GM21390 (cell line): ENCODE results near the gene HDAC3.
"Not testable (repeated sequence)": the region's sequence is repeated elsewhere in the genome, so short reads cannot be mapped to it uniquely, and the experiment has no call there.

ENCODE experiments used
- ATAC-seq: cut with Tn5 transposase; IDR thresholded peaks from one replicate; pipeline ENCODE4 v1.9.1; 2021; ENCODE audit not compliant: unreplicated experiment

HDAC3 gene

GRCh38 chr5:141636106-141636412 lies 590 bp downstream of the HDAC3 start:
- ATAC-seq: no peak

GRCh38 chr5:141635646-141636045 lies 1.0 kb downstream of the HDAC3 start:
- no peak for ATAC-seq

- no peak for ATAC-seq
Measured at GRCh38 chr5:141634720-141635119, 1.9 kb downstream of the HDAC3 start.

- ATAC-seq: peak; percentile 71
Measured at GRCh38 chr5:141633871-141634561, 2.6 kb downstream of the HDAC3 start.

- ATAC-seq: no peak
Measured at GRCh38 chr5:141632650-141633049, 4.0 kb downstream of the HDAC3 start.

- no peak for ATAC-seq
Measured at GRCh38 chr5:141630570-141631140, 6.0 kb downstream of the HDAC3 start.

- no peak for ATAC-seq
Measured at GRCh38 chr5:141628175-141628788, 8.4 kb downstream of the HDAC3 start.

GRCh38 chr5:141623611-141624010 lies 13.0 kb downstream of the HDAC3 start:
- no peak for ATAC-seq

- peak; percentile 42 for ATAC-seq
Measured at GRCh38 chr5:141623186-141623585, 13.5 kb downstream of the HDAC3 start.

GRCh38 chr5:141618804-141619554 lies 17.7 kb downstream of the HDAC3 start, which contains the start of gene DIAPH1:
Gene DIAPH1 (minus strand): TSS chr5:141619000. CDS start chr5:141618914, 86 bp downstream.
- ATAC-seq: peak; percentile 83

GRCh38 chr5:141618030-141618803 lies 18.4 kb downstream of the HDAC3 start:
- ATAC-seq: peak; percentile 28

GRCh38 chr5:141617682-141618029 lies 19.0 kb downstream of the HDAC3 start:
- ATAC-seq: no peak

- ATAC-seq: no peak
Measured at GRCh38 chr5:141617128-141617527, 19.5 kb downstream of the HDAC3 start.

GRCh38 chr5:141615991-141616720 lies 20.5 kb downstream of the HDAC3 start:
- no peak for ATAC-seq

GRCh38 chr5:141613344-141613743 lies 23.3 kb downstream of the HDAC3 start:
- ATAC-seq: no peak

- ATAC-seq: no peak
Measured at GRCh38 chr5:141611289-141611688, 25.4 kb downstream of the HDAC3 start.

GRCh38 chr5:141609921-141610320 lies 26.7 kb downstream of the HDAC3 start:
- not testable (repeated sequence) for ATAC-seq

GRCh38 chr5:141609044-141609443 lies 27.6 kb downstream of the HDAC3 start:
- no peak for ATAC-seq

- ATAC-seq: no peak
Measured at GRCh38 chr5:141608557-141608956, 28.1 kb downstream of the HDAC3 start.

GRCh38 chr5:141608046-141608445 lies 28.6 kb downstream of the HDAC3 start:
- no peak for ATAC-seq
